DMS153 treated with DMSO at 0.1 percent for 48 hours (cell line): ENCODE measurements around the gene APOM.

Experiments used
- DNase-seq: peaks from one replicate; lab custom pipeline; 2025; ENCODE audit not compliant: unreplicated experiment; lab: John Stamatoyannopoulos, UW

Gene APOM

DNA sequence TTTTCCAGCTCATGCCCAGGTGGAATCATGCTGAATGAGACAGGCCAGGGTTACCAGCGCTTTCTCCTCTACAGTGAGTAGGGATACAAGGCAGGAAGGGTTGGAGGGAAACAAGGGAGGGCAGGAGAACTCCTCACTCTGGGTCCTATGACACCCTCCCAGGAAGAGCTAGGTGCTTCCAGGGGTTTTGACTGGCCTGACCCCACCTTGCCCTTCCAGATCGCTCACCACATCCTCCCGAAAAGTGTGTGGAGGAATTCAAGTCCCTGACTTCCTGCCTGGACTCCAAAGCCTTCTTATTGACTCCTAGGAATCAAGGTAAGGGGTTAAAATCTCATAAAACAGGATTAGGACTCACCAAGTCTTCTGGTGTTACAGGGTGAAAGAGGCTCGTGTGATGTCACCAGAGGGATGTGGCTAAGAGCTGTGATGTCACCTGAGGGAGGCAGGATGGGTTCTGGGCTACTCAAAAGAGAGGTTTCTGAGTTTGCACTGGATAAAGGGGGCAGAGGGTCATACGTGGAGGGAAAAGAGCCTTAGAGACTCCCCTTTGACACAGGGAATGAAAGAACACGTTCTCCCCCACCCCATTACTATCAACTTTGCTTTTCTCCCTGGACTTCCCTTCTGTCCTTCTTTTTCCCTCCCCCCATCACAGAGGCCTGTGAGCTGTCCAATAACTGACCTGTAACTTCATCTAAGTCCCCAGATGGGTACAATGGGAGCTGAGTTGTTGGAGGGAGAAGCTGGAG is 1.9 kb downstream of the APOM start:
- no peak for DNase-seq

GRCh38 chr6:31658158-31658688 is 2.5 kb downstream of the APOM start:
- DNase-seq, result no peak

DNA sequence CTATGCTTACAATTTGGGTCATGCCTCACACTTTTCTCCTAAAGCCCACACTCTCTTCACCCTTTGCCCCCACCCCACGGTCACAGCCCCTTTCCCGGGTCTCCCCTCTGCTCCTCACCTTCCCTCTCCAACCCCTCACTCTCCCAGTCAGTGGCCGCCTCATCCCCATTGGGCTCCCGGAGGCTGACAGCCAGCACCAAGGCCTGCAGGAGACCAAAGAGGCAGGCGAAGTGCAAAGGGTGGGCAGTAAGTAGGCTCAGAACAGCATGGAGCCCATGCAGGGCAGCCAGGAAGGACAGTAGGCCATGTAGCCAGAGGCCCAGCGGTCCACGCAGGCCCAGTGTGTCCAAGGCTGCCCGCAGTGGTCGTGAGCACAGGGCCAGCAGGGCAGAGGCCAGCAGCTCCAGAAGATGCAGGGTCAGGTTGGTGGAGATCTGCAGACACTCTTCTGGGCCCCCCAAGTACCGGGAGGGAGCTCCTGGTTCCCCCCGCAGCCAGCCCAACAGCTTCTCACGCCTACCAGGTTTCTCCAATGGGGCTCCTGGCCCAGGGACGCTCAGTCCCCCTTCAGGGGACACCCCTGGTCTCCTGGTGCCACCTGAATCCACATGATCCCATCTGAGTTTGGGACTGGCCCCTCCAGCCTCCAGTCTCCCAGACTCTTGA is 3.4 kb downstream of the APOM start:
- no peak for DNase-seq

DNA sequence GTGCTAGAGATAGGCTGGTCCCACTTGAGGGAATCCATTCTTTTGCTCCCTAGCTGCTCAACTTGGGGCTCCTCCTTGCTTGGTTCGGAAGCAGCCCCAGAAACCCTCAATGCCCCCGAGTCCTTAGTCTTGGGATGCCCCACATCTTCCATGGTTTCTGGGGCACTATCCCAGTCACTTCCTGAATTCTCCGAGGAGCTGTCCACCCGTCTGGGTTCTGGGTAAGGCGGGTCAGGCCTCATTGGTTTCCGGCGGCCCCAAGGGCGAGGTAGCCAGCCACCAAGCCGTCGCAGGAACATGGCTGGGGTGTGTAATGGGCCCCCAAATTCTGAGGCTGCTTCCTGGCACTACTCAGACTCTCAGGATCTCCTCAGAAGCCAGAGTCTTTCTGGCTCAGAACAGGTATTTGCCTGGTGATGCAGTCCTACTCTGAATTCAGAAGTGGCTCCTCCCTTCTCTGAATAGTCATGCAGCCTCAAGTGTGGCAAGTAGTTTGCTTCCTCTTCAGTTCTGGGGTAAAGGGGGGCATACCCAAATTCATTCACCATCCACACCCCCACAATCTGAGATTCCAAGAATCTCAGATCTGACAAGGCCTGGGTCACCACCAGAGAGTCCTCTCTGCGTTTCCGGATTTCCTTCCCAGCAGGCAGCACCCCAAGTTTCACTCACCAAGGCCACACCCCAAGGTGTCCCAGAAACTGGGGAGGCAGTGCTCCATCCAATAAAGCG is 4.1 kb downstream of the APOM start:
- DNase-seq, result no peak

DNA sequence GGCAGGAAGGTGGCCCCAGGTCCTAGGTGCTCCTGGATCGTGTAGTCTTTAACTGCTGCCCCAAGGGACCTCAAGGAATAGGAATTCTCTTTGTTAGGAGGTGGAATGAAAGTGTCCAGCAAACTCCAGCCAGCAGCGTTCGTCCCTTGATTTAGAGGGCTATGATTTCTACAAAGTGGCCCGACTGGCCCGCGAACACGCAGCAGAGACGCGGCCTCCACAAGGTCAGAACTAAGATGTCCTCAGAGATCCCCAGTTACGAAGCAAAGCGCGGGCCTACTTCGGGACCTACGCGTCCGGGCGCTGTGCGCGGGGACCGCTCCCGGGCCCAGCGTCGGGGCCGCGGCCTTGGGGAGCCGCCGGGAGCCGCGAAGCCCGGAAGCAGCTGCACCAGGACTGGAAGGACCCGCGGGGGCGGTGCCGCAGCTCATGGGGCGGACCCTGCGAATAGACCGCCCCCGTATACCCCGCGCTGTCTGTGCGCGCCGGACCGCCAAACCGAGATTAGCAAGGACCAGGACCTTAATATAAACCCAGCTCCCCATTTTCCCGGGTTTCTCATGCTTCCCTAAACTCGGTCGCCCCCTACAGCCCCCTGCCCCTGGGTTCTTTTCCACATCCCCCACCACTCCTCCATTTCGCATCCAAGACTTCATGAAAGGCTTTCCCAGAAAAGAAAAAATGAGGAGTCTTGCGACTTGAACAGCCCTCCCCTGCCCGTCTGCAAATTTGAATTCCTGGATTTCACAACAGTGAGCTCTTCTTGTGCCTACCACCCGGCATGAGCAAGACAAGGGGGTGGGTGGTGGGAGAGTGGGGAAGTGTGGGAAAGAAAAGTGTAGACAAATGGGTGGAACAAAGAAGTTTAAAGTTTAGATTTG is 4.9 kb downstream of the APOM start, which contains the start of gene C6orf47:
Gene C6orf47, minus strand, starts transcription at position 398 of the 881 bp plus-strand sequence. CDS start 831 bp downstream, outside the sequence.
- peak; percentile 46 for DNase-seq

DNA sequence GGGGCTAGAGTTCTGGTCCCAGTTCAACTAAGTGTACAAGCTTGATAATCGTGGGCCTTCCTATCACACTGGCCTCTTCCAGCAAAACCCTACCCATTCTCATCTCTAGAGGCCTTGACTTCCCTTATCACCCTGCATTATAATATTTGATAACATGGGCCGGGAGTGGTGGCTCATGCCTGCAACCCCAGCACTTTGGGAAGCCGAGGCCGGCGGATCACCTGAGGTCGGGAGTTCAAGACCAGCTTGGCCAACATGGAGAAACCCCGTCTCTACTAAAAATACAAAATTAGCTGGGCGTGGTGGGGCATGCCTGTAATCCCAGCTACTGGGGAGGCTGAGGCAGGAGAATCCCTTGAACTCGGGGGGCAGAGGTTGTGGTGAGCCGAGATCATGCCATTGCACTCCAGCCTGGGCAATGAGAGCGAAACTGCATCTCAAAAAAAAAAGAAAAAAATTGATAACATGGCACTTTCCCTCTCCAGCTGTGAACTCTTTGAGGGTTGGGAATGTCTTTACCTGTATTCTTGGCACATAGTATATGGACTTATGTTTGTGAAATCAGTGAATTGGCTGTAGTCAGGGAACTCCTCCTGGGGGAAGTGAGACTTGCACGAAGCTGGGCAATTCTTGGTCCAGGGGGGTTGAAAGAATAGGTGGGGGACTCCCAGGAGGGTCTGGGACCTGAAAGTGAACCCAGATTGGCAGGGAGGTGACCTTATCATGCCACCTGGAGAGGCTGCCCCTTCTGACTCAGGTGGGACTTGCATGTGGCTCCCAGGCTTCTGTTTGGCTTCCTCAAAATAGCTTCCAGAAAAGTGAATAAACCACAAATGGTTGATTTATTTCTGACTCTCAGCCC is 5.8 kb downstream of the APOM start:
- no peak for DNase-seq

- no peak for DNase-seq
Measured at GRCh38 chr6:31662124-31662723, 6.5 kb downstream of the APOM start.

GRCh38 chr6:31663126-31663960 is 7.6 kb downstream of the APOM start:
- DNase-seq, result no peak

- no peak for DNase-seq
Measured at GRCh38 chr6:31663961-31664789, 8.5 kb downstream of the APOM start.

- DNase-seq, result peak; percentile 93
Measured at GRCh38 chr6:31664790-31665500, 9.3 kb downstream of the APOM start, which contains the start of gene GPANK1. GPANK1 (minus strand) TSS chr6:31664997; CDS start chr6:31664478, 519 bp downstream.

- DNase-seq, result peak; percentile 96
Measured at GRCh38 chr6:31665501-31666336, 10.0 kb downstream of the APOM start, which contains the start of gene CSNK2B. CSNK2B (plus strand) TSS chr6:31666080; CDS start chr6:31666832, 752 bp downstream.

DNA sequence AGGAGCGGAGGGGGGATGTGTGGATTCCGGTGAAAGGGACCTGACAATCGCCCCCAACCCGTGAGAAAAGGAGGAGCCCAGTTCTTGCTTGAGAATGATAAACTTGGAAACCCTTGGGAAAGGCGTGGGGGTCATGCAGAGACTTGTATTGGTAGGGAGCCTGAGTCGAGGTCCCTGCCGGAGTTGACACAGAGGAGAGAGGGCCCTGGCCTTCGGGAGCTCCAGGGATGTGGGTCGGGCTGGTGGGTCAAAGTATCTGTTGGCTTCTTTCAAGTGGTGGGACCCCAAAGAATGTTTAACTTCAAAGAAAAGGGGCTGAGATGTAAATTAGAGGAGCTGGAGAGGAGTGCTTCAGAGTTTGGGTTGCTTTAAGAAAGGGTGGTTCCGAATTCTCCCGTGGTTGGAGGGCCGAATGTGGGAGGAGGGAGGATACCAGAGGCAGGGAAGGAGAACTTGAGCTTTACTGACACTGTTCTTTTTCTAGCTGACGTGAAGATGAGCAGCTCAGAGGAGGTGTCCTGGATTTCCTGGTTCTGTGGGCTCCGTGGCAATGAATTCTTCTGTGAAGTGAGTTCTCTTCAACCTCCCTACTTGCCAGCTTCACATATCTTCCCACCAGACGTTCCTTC is 10.8 kb downstream of the APOM start:
- no peak for DNase-seq

GRCh38 chr6:31669676-31670075 is 14.0 kb downstream of the APOM start, which contains the start of gene LY6G5B:
LY6G5B (plus strand) TSS chr6:31669976; CDS start chr6:31670951, 975 bp downstream.
- no peak for DNase-seq

DNA sequence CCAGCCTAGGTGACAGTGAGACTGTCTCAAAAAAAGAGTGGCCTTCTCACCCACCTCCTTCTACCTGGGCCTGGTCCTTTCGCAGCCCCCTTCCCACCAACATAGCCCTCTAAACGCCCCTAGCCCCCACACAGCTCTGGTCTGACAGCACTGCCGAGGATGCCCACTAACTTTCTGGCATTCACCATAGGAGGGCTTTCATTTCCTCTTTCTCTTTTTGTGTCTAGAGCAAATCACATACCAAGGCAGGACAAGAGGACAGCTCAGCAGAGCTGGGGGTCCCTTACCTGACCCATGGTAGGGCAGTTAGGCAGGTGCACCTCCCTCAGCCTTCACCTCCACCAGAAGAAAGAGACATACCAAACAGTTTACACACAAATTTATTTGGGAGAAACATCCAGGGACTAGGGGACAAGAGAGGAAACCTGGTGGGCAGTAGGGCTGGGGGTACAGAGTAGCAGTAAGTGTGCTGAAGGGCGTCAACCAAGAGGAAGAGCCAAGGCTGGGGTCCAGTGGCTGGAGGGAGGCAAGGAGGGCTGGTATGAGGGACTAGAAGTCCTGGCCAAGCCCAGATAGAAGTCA is 20.7 kb downstream of the APOM start:
- DNase-seq, result no peak

- DNase-seq, result no peak
Measured at GRCh38 chr6:31676904-31677303, 21.2 kb downstream of the APOM start.
